ENCODE results near the gene NRDE2.

- no peak for TF ChIP-seq EZH2phosphoT487 (conservative IDR thresholded peaks at IDR 0.05; ENCODE audit: low read length)
- TF ChIP-seq CTCF (IDR thresholded peaks at IDR 0.05; ENCODE audit: insufficient read depth, low read length, poor library complexity, severe bottlenecking): no peak
Observed at GRCh38 chr14:90281261-90281660, 50.5 kb downstream of the NRDE2 start.
